GM10248 (cell line): Measurements from ENCODE around the gene PGAM2.
A peak's percentile ranks its signal among the peaks of the same experiment; 100 is the strongest.

Experiments used
- CTCF ChIA-PET: fragments of 300-600 bp; sonication (Branson Sonifier 250); formaldehyde crosslinking; extraction: SDS; loops from one replicate; lab custom pipeline; 2021; ENCODE audit warnings: antibody characterized with exemption; lab: Yijun Ruan, JAX
- POLR2A ChIA-PET: fragments of 350-650 bp; sonication (Branson Sonifier 250); formaldehyde crosslinking; extraction: SDS; loops from one replicate; lab custom pipeline; 2020; ENCODE audit warnings: antibody characterized with exemption; lab: Yijun Ruan, JAX
- DNase-seq: peaks from one replicate; pipeline ENCODE4 v3.0.0; 2012; ENCODE audit errors: extremely low spot score
- TF ChIP-seq, protein P1 (sequence below): IDR thresholded peaks from 2 replicates; pipeline ENCODE4 v1.5.1; 2012; ENCODE audit warnings: mild to moderate bottlenecking, low read depth; ENCODE audit errors: extremely low read depth, missing control alignments, control extremely low read depth

PGAM2 gene

GRCh38 chr7:44094883-44095592, 29.7 kb upstream of the PGAM2 start:
- POLR2A ChIA-PET = no interaction called here
- CTCF ChIA-PET = no interaction called here

GRCh38 chr7:44094365-44094764, 29.0 kb upstream of the PGAM2 start:
- TF ChIP-seq, protein P1, sequence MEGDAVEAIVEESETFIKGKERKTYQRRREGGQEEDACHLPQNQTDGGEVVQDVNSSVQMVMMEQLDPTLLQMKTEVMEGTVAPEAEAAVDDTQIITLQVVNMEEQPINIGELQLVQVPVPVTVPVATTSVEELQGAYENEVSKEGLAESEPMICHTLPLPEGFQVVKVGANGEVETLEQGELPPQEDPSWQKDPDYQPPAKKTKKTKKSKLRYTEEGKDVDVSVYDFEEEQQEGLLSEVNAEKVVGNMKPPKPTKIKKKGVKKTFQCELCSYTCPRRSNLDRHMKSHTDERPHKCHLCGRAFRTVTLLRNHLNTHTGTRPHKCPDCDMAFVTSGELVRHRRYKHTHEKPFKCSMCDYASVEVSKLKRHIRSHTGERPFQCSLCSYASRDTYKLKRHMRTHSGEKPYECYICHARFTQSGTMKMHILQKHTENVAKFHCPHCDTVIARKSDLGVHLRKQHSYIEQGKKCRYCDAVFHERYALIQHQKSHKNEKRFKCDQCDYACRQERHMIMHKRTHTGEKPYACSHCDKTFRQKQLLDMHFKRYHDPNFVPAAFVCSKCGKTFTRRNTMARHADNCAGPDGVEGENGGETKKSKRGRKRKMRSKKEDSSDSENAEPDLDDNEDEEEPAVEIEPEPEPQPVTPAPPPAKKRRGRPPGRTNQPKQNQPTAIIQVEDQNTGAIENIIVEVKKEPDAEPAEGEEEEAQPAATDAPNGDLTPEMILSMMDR = no peak
- POLR2A ChIA-PET = no interaction called here
- DNase-seq = no peak
- CTCF ChIA-PET = interaction anchor here (1.5 kb wide), 1 partner anchor 22 kb away, joined by 3 read pairs; no protein-coding TSS in a partner anchor

More at GRCh38 chr7:44094883-44095592, 29.7 kb upstream of the PGAM2 start:
- TF ChIP-seq, protein P1 = no peak
- DNase-seq = no peak

GRCh38 chr7:44093102-44093641, 27.8 kb upstream of the PGAM2 start:
- ChIA-PET CTCF (interaction anchor here (1.3 to 1.5 kb wide), 2 partner anchors 9 to 21 kb away, joined by 3 read pairs; no protein-coding TSS in a partner anchor), POLR2A (no interaction called here)
- TF ChIP-seq, protein P1 = no peak
- DNase-seq = no peak

GRCh38 chr7:44087911-44088838, 22.8 kb upstream of the PGAM2 start:
- TF ChIP-seq, protein P1 = no peak
- ChIA-PET POLR2A (no interaction called here), CTCF (interaction anchor here (1.4 to 5.5 kb wide), 3 partner anchors 9 to 50 kb away, joined by 3 to 42 read pairs (median 3); no protein-coding TSS in a partner anchor)
- DNase-seq = no peak

- ChIA-PET POLR2A (no interaction called here), CTCF (interaction anchor here (1.5 to 5.5 kb wide), 3 partner anchors 11 to 175 kb away, joined by 3 to 42 read pairs (median 3); no protein-coding TSS in a partner anchor)
- TF ChIP-seq, protein P1 = no peak
- no peak for DNase-seq
Measured at GRCh38 chr7:44086627-44087026, 21.3 kb upstream of the PGAM2 start.

DNA sequence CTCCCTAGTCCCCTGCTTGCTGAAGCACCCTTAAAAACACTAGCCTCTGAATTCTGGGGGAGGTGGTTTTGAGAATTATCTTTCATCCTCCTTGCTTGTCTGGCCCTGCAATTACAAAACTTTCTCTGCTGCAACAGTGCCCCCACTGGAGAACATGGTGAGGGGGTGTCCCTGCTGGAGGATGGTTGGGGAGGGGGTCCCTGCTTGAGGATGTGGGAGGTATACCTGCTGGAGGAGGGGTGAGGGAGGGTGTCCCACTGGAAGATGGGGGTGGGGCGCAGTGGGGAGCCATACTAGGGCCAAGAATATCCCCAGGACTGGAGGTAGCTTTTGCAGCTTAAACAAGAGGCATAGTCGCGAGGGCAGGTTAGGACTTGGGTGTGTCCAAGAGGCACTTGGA, 20.2 kb upstream of the PGAM2 start:
- ChIA-PET POLR2A (interaction anchor here (0.6 kb wide), 1 partner anchor 74 kb away, joined by 5 read pairs; no protein-coding TSS in a partner anchor), CTCF (interaction anchor here (1.1 to 5.5 kb wide), 8 partner anchors 10 to 176 kb away, joined by 3 to 42 read pairs (median 3); no protein-coding TSS in a partner anchor)
- TF ChIP-seq, protein P1 = peak; percentile 28
- no peak for DNase-seq
